HG02759 (cell line): Measurements from ENCODE around the gene ARHGEF40.

Experiments
- ATAC-seq: cut with Tn5 transposase; IDR thresholded peaks from one replicate; pipeline ENCODE4 v1.9.1; 2021; ENCODE audit warnings: mild to moderate bottlenecking, moderate library complexity; ENCODE audit not compliant: unreplicated experiment

Gene ARHGEF40

GRCh38 chr14:21070083-21070609 is at the start of gene ARHGEF40:
TSS of gene ARHGEF40 (plus strand) at chr14:21070304. CDS start at chr14:21070397, 93 bp downstream.
- ATAC-seq: no peak

- no peak for ATAC-seq
These were observed 49.0 kb upstream of the ARHGEF40 start for GRCh38 chr14:21020977-21021545.

GRCh38 chr14:21022686-21023085 is 47.4 kb upstream of the ARHGEF40 start:
- ATAC-seq: no peak

GRCh38 chr14:21023174-21023573 is 46.9 kb upstream of the ARHGEF40 start:
- ATAC-seq: no peak

GRCh38 chr14:21023817-21024584 is 46.1 kb upstream of the ARHGEF40 start:
- ATAC-seq: no peak

- peak; percentile 74 for ATAC-seq
These were observed 45.3 kb upstream of the ARHGEF40 start, which contains the start of gene NDRG2 for GRCh38 chr14:21024585-21025370. TSS of gene NDRG2 (minus strand) at chr14:21025061. CDS start at chr14:21023315, 1,746 bp downstream.

- no peak for ATAC-seq
These were observed 44.5 kb upstream of the ARHGEF40 start for GRCh38 chr14:21025371-21026273.

- no peak for ATAC-seq
These were observed 43.7 kb upstream of the ARHGEF40 start for GRCh38 chr14:21026274-21026987.

GRCh38 chr14:21026988-21027315 is 43.2 kb upstream of the ARHGEF40 start:
- ATAC-seq: no peak

- no peak for ATAC-seq
These were observed 40.2 kb upstream of the ARHGEF40 start, which contains the start of gene TPPP2 for GRCh38 chr14:21029917-21030316. TSS of gene TPPP2 (plus strand) at chr14:21030217. CDS start at chr14:21030582, 365 bp downstream.

GRCh38 chr14:21030531-21030930 is 39.6 kb upstream of the ARHGEF40 start:
- ATAC-seq: no peak

GRCh38 chr14:21032326-21033132 is 37.6 kb upstream of the ARHGEF40 start:
- no peak for ATAC-seq

- ATAC-seq: no peak
These were observed 36.9 kb upstream of the ARHGEF40 start for GRCh38 chr14:21033133-21033698.

- no peak for ATAC-seq
These were observed 35.4 kb upstream of the ARHGEF40 start, which contains the start of gene RNASE13 for GRCh38 chr14:21034707-21035106. TSS of gene RNASE13 (minus strand) at chr14:21034807. CDS start at chr14:21034288, 519 bp downstream.

- no peak for ATAC-seq
These were observed 33.4 kb upstream of the ARHGEF40 start for GRCh38 chr14:21036751-21037150.

- ATAC-seq: no peak
These were observed 32.9 kb upstream of the ARHGEF40 start for GRCh38 chr14:21037156-21037555.

- no peak for ATAC-seq
These were observed 31.4 kb upstream of the ARHGEF40 start for GRCh38 chr14:21038441-21039422.
